B cell (primary cell): ENCODE measurements around the gene GCAT. TPM values are rescaled to one million over a fixed set of nuclear protein-coding genes. Genes with fewer than 3 reads are reported as not detected.

Source experiments
- ATAC-seq: fragments of 200-7000 bp; cut with Tn5 transposase; one replicate; pipeline ENCODE4 v1.10.0; 2021; ENCODE audit warnings: low read depth, mild to moderate bottlenecking, moderate number of reproducible peaks, moderate library complexity
- CTCF ChIA-PET: fragments of 350-600 bp; sonication (Branson Sonifier 250); formaldehyde crosslinking; loops from one replicate; lab custom pipeline; 2021; ENCODE audit warnings: antibody characterized with exemption, inconsistent platforms; lab: Charles Lee
- POLR2A ChIA-PET: fragments of 350-600 bp; sonication (Branson Sonifier 250); formaldehyde crosslinking; loops from one replicate; lab custom pipeline; 2021; ENCODE audit warnings: antibody characterized with exemption; lab: Charles Lee
- DNase-seq: peaks from one replicate; pipeline ENCODE4 v3.0.0; 2013
- H2AFZ ChIP-seq: 2 replicates; pipeline ENCODE4 v1.6.1; 2012; ENCODE audit warnings: mild to moderate bottlenecking, low read depth, low read length; ENCODE audit not compliant: insufficient read depth, poor library complexity, severe bottlenecking
- H3K27ac ChIP-seq, 2 donors: 1 replicate in 1 of 2; 2 replicates in 1 of 2; pipeline ENCODE4 v1.5.1; 2012 to 2013; ENCODE audit warnings: low read length in 2 of 2, mild to moderate bottlenecking in 2 of 2, moderate library complexity in 1 of 2
- H3K27me3 ChIP-seq, 4 experiments: fragments of 200-600 bp in 1 of 4; sonication (generic) in 1 of 4; replicated peaks in 1 of 4; 1 replicate in 2 of 4; 2 replicates in 2 of 4; pipeline versions ENCODE4 v1.6.1 to v1.7.0; 2013 to 2016; ENCODE audit warnings: low read length in 3 of 4, mild to moderate bottlenecking in 2 of 4, mixed read lengths in 1 of 4, moderate library complexity in 1 of 4; ENCODE audit not compliant: insufficient read depth in 4 of 4, control insufficient read depth in 3 of 4; ENCODE audit errors: control extremely low read depth in 1 of 4
- H3K36me3 ChIP-seq, 2 experiments: replicated peaks in 1 of 2; 1 replicate in 1 of 2; 2 replicates in 1 of 2; pipeline versions ENCODE4 v1.6.1 to v1.7.1; 2013; ENCODE audit warnings: low read length in 1 of 2; ENCODE audit not compliant: insufficient read depth in 2 of 2, control insufficient read depth in 1 of 2; ENCODE audit errors: control extremely low read depth in 1 of 2, extremely low read depth in 1 of 2
- H3K4me1 ChIP-seq, 2 donors: fragments of 200-600 bp in 1 of 2; sonication (generic) in 1 of 2; 1 replicate in 1 of 2; 2 replicates in 1 of 2; pipeline versions ENCODE4 v1.5.1 to v1.6.1; 2013 to 2017; ENCODE audit warnings: low read length in 2 of 2; ENCODE audit not compliant: control insufficient read depth in 2 of 2, insufficient read depth in 2 of 2
- H3K4me2 ChIP-seq: replicated peaks from 2 replicates; pipeline ENCODE3; 2012; ENCODE audit warnings: mild to moderate bottlenecking, low read depth, low read length; ENCODE audit not compliant: poor library complexity, severe bottlenecking
- H3K4me3 ChIP-seq, 5 experiments: fragments of 200-600 bp in 1 of 5; sonication (generic) in 1 of 5; 1 replicate in 3 of 5; 2 replicates in 2 of 5; pipeline versions ENCODE4 v1.5.1 to v1.7.0; 2011 to 2016; ENCODE audit warnings: low read length in 4 of 5, mild to moderate bottlenecking in 4 of 5, low read depth in 2 of 5, control low read depth in 1 of 5, moderate library complexity in 1 of 5; ENCODE audit not compliant: insufficient read depth in 1 of 5; ENCODE audit errors: control extremely low read depth in 1 of 5, extremely low read depth in 1 of 5
- H3K79me2 ChIP-seq: fragments of 200-600 bp; sonication (generic); one replicate; pipeline ENCODE4 v1.6.0; 2016; ENCODE audit warnings: low read length; ENCODE audit not compliant: control insufficient read depth, insufficient read depth
- H3K9ac ChIP-seq: fragments of 200-600 bp; sonication (generic); 2 replicates; pipeline ENCODE4 v1.6.1; 2017; ENCODE audit warnings: mild to moderate bottlenecking, low read length, moderate library complexity
- H3K9me3 ChIP-seq, 3 donors: one replicate each; pipeline versions ENCODE4 v1.6.1 to v1.7.1; 2013; ENCODE audit warnings: low read length in 2 of 3; ENCODE audit not compliant: control insufficient read depth in 2 of 3, insufficient read depth in 1 of 3; ENCODE audit errors: control extremely low read depth in 1 of 3
- H4K20me1 ChIP-seq: 2 replicates; pipeline ENCODE4 v1.6.0; 2012; ENCODE audit warnings: mild to moderate bottlenecking, low read length; ENCODE audit not compliant: insufficient read depth, control insufficient read depth, poor library complexity, severe bottlenecking
- H3K27ac Mint-ChIP-seq: one replicate; pipeline ENCODE4 v1.8.0; 2021; ENCODE audit warnings: mixed read lengths
- H3K27me3 Mint-ChIP-seq: one replicate; pipeline ENCODE4 v1.8.0; 2021; ENCODE audit warnings: mixed read lengths
- H3K4me1 Mint-ChIP-seq: one replicate; pipeline ENCODE4 v1.8.0; 2021; ENCODE audit warnings: mixed read lengths
- H3K4me3 Mint-ChIP-seq: one replicate; pipeline ENCODE4 v1.8.0; 2021; ENCODE audit warnings: mixed read lengths
- H3K9me3 Mint-ChIP-seq: one replicate; pipeline ENCODE4 v1.8.0; 2022; ENCODE audit warnings: mixed read lengths; ENCODE audit not compliant: insufficient read depth
- EZH2 ChIP-seq: IDR thresholded peaks from 2 replicates; pipeline ENCODE4 v1.6.1; 2012; ENCODE audit warnings: borderline replicate concordance, low read depth, mild to moderate bottlenecking, moderate library complexity, low read length; ENCODE audit not compliant: insufficient read depth, poor library complexity, severe bottlenecking
- WGBS: methylation state at CpG from one replicate; pipeline ENCODE4 v1.1.5; 2013; ENCODE audit warnings: missing lambda C conversion rate; ENCODE audit not compliant: insufficient coverage; 5-methylcytosine and 5-hydroxymethylcytosine counted together
- intact Hi-C: fragments of 100-400 bp; cut with micrococcal nuclease; formaldehyde crosslinking; loops from one replicate; pipeline ENCODE4 v1.10.0; 2022
- polyA plus RNA-seq: library from polyadenylated mRNA; depleted of rRNA; stranded (reverse); fragments of >200 nt; gene quantifications from 2 replicates; pipeline ENCODE4 v1.2.3, GENCODE V29; 2012
- total RNA-seq, 2 donors: library from RNA; stranded (reverse); fragments of 120-200 nt in 1 of 2; gene quantifications; 1 replicate in 1 of 2; 2 replicates in 1 of 2; pipeline versions ENCODE4 v1.2.3 to v1.2.4, GENCODE V29; 2013 to 2022
- TF ChIP-seq, protein P1 (sequence below): fragments of 200-600 bp; IDR thresholded peaks from one replicate; pipeline ENCODE4 v1.8.0; 2022; ENCODE audit warnings: antibody characterized with exemption, mild to moderate bottlenecking

The GCAT gene
- total and polyA plus RNA-seq, 2 donors (not counting 1 experiment from before 2014, with no cell fraction given): 0.15 to 0.47 TPM

DNA sequence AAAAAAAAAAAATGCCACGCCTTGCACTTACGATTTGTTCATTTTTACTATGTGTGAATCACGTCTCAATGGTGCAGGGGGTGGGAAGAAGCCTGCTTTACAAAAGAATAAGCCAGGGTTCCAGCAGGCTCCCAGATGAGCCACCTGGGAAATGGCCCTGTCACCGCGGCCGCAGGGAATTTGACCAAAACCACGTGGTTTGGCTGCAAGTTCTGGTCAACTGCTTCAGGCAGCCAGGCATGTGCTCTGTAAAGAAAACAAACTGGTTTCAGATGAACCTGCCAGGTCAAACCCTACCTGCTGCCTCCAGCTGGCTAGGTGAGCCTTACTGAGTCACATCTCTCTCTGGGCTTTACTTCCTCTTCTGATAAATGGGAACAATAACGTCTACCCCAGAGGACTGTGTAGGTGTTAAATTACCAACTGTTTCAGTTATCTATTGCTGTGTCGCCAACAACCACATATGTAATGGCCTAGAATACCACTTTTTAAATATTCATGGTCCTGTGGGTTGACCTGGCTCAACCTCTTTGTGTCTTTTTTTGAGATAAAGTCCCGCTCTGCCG lies 30.5 kb upstream of the GCAT start:
- DNase-seq: no peak
- H3K9me3 ChIP-seq: no peaks in the 10 kb centered on the region
- no peaks in the 10 kb centered on the region for H4K20me1 ChIP-seq
- ChIA-PET CTCF (interaction anchor here (0.7 kb wide), 1 partner anchor 21 kb away, joined by 3 read pairs; no protein-coding TSS in a partner anchor), POLR2A (no interaction called here)
- intact Hi-C loops: no loop called here
- H3K36me3 ChIP-seq: peaks cover 0 to 13% of the 10 kb centered on the region in 2 experiments
- no peaks in the 10 kb centered on the region for H3K79me2 ChIP-seq
- no peak overlapping the region for H3K4me3 ChIP-seq
- WGBS: 63% methylated on average over 7 of the region's 11 CpGs
- Mint-ChIP-seq H3K4me1 (peaks cover 12% of the 10 kb centered on the region), H3K27ac (no peak overlapping the region), H3K4me3 (no peak overlapping the region), H3K9me3 (no peaks in the 10 kb centered on the region), H3K27me3 (no peaks in the 10 kb centered on the region)
- no peaks in the 10 kb centered on the region for H3K27me3 ChIP-seq
- TF ChIP-seq, protein P1, sequence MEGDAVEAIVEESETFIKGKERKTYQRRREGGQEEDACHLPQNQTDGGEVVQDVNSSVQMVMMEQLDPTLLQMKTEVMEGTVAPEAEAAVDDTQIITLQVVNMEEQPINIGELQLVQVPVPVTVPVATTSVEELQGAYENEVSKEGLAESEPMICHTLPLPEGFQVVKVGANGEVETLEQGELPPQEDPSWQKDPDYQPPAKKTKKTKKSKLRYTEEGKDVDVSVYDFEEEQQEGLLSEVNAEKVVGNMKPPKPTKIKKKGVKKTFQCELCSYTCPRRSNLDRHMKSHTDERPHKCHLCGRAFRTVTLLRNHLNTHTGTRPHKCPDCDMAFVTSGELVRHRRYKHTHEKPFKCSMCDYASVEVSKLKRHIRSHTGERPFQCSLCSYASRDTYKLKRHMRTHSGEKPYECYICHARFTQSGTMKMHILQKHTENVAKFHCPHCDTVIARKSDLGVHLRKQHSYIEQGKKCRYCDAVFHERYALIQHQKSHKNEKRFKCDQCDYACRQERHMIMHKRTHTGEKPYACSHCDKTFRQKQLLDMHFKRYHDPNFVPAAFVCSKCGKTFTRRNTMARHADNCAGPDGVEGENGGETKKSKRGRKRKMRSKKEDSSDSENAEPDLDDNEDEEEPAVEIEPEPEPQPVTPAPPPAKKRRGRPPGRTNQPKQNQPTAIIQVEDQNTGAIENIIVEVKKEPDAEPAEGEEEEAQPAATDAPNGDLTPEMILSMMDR: no peak
- H2AFZ ChIP-seq: no peak overlapping the region
- H3K27ac ChIP-seq: no peak overlapping the region
- peak; percentile 33 for ATAC-seq
- peaks cover 0 to 10% of the 10 kb centered on the region in 2 donors for H3K4me1 ChIP-seq
- H3K4me2 ChIP-seq: peak overlapping the region; percentile 4
- H3K9ac ChIP-seq: no peak overlapping the region

DNA sequence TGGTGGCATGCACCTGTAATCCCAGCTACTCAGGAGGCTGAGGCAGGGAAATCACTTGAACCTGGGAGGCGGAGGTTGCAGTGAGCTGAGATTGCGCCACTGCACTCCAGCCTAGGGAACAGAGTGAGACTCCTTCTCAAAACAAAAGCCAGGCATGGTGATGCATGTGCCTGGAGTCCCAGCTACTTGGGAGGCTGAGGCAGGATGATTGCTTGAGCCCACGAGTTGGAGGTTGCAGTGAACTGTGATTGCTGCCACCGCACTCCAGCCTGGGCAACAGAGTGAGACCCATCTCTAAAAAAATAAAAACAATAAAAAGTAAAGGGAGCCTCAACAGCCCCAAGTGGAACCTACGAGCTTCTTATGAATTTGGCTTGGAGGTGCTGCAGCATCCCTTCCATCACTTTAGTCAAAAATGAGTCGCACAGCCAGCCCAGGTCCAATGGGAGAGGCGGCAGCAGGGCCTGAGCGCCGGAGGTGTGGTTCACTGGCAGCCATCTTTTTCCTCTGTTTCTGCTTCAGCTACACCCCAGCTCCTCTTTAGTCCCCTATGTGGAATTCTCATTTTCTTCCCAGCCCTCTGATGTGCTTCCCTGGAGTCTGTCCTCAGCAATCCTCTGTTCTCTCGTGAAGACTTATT lies 29.2 kb upstream of the GCAT start:
- WGBS: 96% methylated on average over 8 of the region's 10 CpGs
- Histone ChIP-seq H3K4me1 (peaks cover 0 to 10% of the 10 kb centered on the region in 2 donors), H3K9ac (no peak overlapping the region), H3K27me3 (no peaks in the 10 kb centered on the region), H3K4me3 (no peak overlapping the region), H3K9me3 (no peaks in the 10 kb centered on the region), H3K36me3 (peaks cover 0 to 4% of the 10 kb centered on the region in 2 experiments), H4K20me1 (no peaks in the 10 kb centered on the region), H3K79me2 (no peaks in the 10 kb centered on the region), H2AFZ (no peak overlapping the region), H3K4me2 (no peak overlapping the region), H3K27ac (no peak overlapping the region)
- no peak for ATAC-seq
- intact Hi-C loops: no loop called here
- no peak overlapping the region for H3K27ac Mint-ChIP-seq
- ChIA-PET POLR2A (no interaction called here), CTCF (no interaction called here)
- no peak for TF ChIP-seq EZH2
- TF ChIP-seq, protein P1: no peak
- H3K27me3 Mint-ChIP-seq: no peaks in the 10 kb centered on the region
- no peak for DNase-seq
- H3K9me3 Mint-ChIP-seq: no peaks in the 10 kb centered on the region
- no peak overlapping the region for H3K4me3 Mint-ChIP-seq
- peaks cover 12% of the 10 kb centered on the region for H3K4me1 Mint-ChIP-seq
